SHP77 treated with DMSO at 0.1 percent for 48 hours (cell line): ENCODE data around the gene CAPG.
A peak's percentile ranks its signal among the peaks of the same experiment; 100 is the strongest.
"Not testable (repeated sequence)": the region's sequence is repeated elsewhere in the genome, so short reads cannot be mapped to it uniquely, and the experiment has no call there.

Experiments
- DNase-seq: peaks from one replicate; lab custom pipeline; 2025; lab: John Stamatoyannopoulos, UW

Gene CAPG

GRCh38 chr2:85409845-85410583, at the start of gene CAPG:
Gene CAPG (minus strand): TSS chr2:85410366. CDS start chr2:85402145, 8,221 bp downstream.
- DNase-seq = no peak

GRCh38 chr2:85459771-85460170, 49.6 kb upstream of the CAPG start:
- DNase-seq = no peak

GRCh38 chr2:85458601-85459563, 48.7 kb upstream of the CAPG start:
- DNase-seq = no peak

- DNase-seq = no peak
Measured at GRCh38 chr2:85457877-85458316, 47.7 kb upstream of the CAPG start.

GRCh38 chr2:85457043-85457442, 46.9 kb upstream of the CAPG start:
- DNase-seq = no peak

- DNase-seq = no peak
Measured at GRCh38 chr2:85455552-85456090, 45.5 kb upstream of the CAPG start.

- DNase-seq = no peak
Measured at GRCh38 chr2:85453571-85453970, 43.4 kb upstream of the CAPG start.

GRCh38 chr2:85452237-85452636, 42.1 kb upstream of the CAPG start:
- no peak for DNase-seq

GRCh38 chr2:85449214-85449588, 39.0 kb upstream of the CAPG start:
- DNase-seq = no peak

- no peak for DNase-seq
Measured at GRCh38 chr2:85448461-85449213, 38.5 kb upstream of the CAPG start.

- no peak for DNase-seq
Measured at GRCh38 chr2:85447222-85447585, 37.0 kb upstream of the CAPG start.

GRCh38 chr2:85446296-85447221, 36.4 kb upstream of the CAPG start:
- DNase-seq = no peak

- peak; percentile 57 for DNase-seq
Measured at GRCh38 chr2:85445316-85446295, 35.4 kb upstream of the CAPG start.

- no peak for DNase-seq
Measured at GRCh38 chr2:85444629-85445172, 34.5 kb upstream of the CAPG start.

GRCh38 chr2:85441864-85442263, 31.7 kb upstream of the CAPG start:
- no peak for DNase-seq

GRCh38 chr2:85440729-85441128, 30.6 kb upstream of the CAPG start:
- no peak for DNase-seq

GRCh38 chr2:85439986-85440385, 29.8 kb upstream of the CAPG start:
- DNase-seq = no peak

- not testable (repeated sequence) for DNase-seq
Measured at GRCh38 chr2:85439569-85439968, 29.4 kb upstream of the CAPG start.

GRCh38 chr2:85439025-85439472, 28.9 kb upstream of the CAPG start:
- no peak for DNase-seq
